Measurements from ENCODE around the gene AHNAK. TPM values are rescaled to one million over a fixed set of nuclear protein-coding genes. Genes with fewer than 3 reads are reported as not detected.

Gene AHNAK
- total and polyA plus RNA-seq, 2 of the 8 experiments (the other 6 are each of a cell fraction or from before 2014, with no cell fraction given), result 2.0 to 5.8 TPM

- TF ChIP-seq CHD7 (IDR thresholded peaks at IDR 0.05; ENCODE audit: insufficient replicate concordance, low read length), result no peak
- no peak for TF ChIP-seq NANOG (IDR thresholded peaks at IDR 0.05; ENCODE audit: insufficient read depth, low read depth, low read length, poor library complexity, severe bottlenecking)
- TF ChIP-seq JUND (IDR thresholded peaks at IDR 0.05; ENCODE audit: low read length), result no peak
- TF ChIP-seq SUZ12 (IDR thresholded peaks at IDR 0.05; ENCODE audit: low read length), result peak; percentile 79
- no peak for TF ChIP-seq SIRT6 (IDR thresholded peaks at IDR 0.05; ENCODE audit: low read length)
- TF ChIP-seq CBX8 (IDR thresholded peaks at IDR 0.05; ENCODE audit: borderline replicate concordance, low read depth, low read length), result no peak
- TF ChIP-seq TAF7 (optimal IDR thresholded peaks at IDR 0.05; ENCODE audit: borderline replicate concordance, low read depth, low read length), result no peak
- TF ChIP-seq CBX5 (IDR thresholded peaks at IDR 0.05; ENCODE audit: low read depth, low read length), result no peak
- no peak for TF ChIP-seq POU5F1 (IDR thresholded peaks at IDR 0.05; ENCODE audit: low read depth, low read length)
- TF ChIP-seq BACH1 (IDR thresholded peaks at IDR 0.05; ENCODE audit: low read length), result 0 out of 2 replicates have a peak, but pooled peaks have one; percentile 3
These were observed 1.8 kb downstream of the AHNAK start (continued) for GRCh38 chr11:62544581-62545436.
